Epithelial cell of proximal tubule (primary cell): Measurements from ENCODE around the gene C16orf78. TPM values are rescaled to one million over a fixed set of nuclear protein-coding genes. Genes with fewer than 3 reads are reported as not detected.

Experiments used
- DNase-seq: peaks from one replicate; pipeline ENCODE4 v3.0.0-alpha.2; 2011; ENCODE audit warnings: low read depth
- H3K4me3 ChIP-seq: 2 replicates; pipeline ENCODE4 v1.5.1; 2011; ENCODE audit warnings: low read depth, mild to moderate bottlenecking, low read length
- total RNA-seq: library from RNA; depleted of rRNA; stranded (reverse); fragments of >200 nt; gene quantifications from 2 replicates; pipeline ENCODE4 v1.2.3, GENCODE V29; 2015
- TF ChIP-seq, protein P1 (sequence below): conservative IDR thresholded peaks from 2 replicates; pipeline ENCODE4 v1.5.1; 2012; ENCODE audit warnings: low read depth, mild to moderate bottlenecking, low read length

The C16orf78 gene
- total RNA-seq, 1 donor from 2014 or later, result not detected

DNA sequence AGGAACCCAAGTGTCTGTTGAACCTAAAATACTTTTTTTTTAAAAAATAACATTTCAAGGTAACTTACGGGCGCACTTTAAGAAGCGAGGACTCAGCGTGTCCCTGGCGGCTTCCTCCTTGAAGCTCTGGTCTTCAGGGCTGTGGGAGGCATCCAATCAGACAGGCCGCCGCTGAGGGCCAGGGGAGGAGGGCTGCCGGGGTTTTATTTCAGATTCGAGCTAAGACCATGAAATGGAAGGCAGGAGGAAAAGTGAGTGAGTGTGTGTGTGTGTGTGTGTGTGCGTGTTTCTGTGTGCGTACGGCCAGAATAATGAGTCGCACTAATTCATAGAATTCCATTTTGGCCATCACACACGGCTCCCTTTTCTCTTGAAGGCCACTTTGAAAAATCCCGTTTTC, 41.1 kb downstream of the C16orf78 start:
- TF ChIP-seq, protein P1, sequence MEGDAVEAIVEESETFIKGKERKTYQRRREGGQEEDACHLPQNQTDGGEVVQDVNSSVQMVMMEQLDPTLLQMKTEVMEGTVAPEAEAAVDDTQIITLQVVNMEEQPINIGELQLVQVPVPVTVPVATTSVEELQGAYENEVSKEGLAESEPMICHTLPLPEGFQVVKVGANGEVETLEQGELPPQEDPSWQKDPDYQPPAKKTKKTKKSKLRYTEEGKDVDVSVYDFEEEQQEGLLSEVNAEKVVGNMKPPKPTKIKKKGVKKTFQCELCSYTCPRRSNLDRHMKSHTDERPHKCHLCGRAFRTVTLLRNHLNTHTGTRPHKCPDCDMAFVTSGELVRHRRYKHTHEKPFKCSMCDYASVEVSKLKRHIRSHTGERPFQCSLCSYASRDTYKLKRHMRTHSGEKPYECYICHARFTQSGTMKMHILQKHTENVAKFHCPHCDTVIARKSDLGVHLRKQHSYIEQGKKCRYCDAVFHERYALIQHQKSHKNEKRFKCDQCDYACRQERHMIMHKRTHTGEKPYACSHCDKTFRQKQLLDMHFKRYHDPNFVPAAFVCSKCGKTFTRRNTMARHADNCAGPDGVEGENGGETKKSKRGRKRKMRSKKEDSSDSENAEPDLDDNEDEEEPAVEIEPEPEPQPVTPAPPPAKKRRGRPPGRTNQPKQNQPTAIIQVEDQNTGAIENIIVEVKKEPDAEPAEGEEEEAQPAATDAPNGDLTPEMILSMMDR, result no peak
- DNase-seq, result no peak
- no peak overlapping the region for H3K4me3 ChIP-seq

DNA sequence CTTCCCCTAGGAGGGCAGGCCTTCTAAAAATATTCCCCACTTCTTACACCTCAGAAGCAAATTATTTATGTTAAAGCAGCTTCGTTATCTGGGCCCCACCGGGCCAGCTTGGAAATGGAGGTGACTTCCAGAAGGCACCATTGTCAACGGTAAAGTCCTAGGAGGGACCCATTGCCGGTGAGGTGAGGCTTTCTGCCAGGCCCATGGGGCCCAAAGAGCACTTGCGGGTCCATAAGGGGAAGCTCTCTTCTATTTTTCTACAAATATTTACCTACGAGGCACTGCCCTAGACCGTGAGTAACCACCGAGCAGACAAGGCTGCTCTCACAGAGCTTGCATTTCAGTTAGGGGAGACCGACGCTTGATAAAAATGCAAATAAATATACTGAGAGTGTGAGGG, 41.5 kb downstream of the C16orf78 start:
- TF ChIP-seq, protein P1, result no peak
- H3K4me3 ChIP-seq, result no peak overlapping the region
- no peak for DNase-seq

DNA sequence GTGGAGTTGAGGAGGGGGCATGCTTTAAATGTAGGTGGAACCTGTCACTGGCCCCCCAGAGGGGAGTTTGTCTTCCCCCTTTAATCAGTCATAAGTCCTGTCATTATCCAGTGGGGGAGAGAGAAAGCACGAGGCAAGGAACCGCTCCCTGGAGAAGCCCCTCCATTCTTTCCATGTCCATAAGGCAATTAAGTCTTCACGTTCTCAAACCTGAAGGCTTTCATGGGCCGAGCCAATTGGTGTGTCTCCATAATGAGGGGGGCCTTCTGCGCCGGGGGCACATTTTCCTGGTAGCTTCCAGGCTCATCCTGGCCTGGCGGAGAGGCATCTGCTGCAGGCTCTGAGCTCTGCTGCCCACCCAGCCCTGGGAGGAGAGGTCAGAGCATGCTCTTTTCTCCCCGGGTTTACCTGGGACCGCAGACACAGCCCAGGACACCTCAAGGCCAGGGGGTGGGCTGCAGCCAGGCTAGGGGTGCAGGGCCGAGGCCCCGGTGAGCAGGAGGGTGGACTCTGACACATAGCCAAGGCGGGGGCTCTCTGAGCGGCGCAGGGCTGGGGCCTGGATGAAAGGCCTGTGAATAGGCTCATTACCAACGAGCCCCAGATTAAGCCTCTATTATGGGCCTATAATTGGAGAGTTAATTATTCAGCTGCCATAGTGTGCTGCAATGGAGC, 42.5 kb downstream of the C16orf78 start:
- no peak for DNase-seq
- no peak overlapping the region for H3K4me3 ChIP-seq
- TF ChIP-seq, protein P1, result no peak

DNA sequence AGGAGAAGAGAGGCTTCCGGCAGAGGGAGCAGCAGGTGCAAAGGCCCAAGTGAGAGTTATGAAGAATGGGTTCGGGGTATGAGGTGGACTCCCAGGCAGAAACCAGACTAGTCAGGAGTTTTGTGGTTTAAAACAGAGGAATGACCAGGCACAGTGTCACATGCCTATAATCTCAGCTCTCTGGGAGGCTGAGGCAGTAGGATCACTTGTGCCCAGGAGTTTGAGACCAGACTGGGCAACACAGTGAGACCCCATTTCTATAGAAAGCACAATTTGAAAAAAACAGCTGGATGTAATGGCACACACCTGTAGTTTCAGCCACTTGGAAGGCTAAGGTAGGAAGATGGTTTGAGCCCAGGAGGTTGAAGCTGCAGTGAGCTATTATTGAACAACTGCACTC, 43.8 kb downstream of the C16orf78 start:
- no peak for DNase-seq
- TF ChIP-seq, protein P1, result no peak
- H3K4me3 ChIP-seq, result no peak overlapping the region

DNA sequence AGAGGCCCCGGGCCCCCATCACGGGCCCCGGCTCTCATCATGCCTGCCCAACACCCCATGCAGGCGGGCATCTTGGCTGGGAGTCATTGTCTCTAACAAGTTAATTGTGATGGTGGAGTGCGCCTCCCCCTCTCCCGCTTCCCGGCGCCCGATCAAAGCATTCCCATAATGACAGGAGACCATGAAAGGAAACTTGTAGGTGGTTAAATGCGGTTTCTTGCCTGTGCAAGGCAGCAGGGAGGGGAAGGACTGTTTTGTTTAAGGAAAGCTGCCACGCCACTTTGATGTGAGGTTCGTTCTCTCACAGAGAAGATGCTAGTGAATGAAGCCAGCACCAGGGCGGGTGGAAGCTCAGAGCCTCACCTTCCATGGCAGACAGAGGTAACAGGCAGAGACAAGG, 45.4 kb downstream of the C16orf78 start:
- TF ChIP-seq, protein P1, result no peak

DNA sequence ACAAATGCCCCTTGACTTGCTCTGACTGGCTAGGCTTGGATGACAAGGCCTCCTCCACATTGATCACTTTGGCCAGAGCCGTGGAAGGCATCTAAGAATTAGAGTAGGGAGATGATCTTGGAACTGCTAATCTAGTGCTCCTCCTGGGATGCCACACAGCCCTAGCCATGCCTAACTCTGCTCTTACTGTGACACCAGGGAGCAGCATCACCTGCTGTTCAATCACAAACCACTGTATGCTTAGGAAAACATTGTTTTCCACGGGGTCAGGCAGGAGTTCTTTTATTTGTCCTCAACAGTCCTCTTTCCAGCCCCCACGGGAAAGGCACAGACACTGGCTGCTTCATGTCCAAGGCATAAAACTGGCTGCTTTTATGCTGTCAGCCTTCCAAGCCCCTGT, 46.3 kb downstream of the C16orf78 start:
- TF ChIP-seq, protein P1, result no peak
- DNase-seq, result no peak

More for the DNA sequence above, 45.4 kb downstream of the C16orf78 start:
- no peak for DNase-seq
- H3K4me3 ChIP-seq, result no peak overlapping the region

DNA sequence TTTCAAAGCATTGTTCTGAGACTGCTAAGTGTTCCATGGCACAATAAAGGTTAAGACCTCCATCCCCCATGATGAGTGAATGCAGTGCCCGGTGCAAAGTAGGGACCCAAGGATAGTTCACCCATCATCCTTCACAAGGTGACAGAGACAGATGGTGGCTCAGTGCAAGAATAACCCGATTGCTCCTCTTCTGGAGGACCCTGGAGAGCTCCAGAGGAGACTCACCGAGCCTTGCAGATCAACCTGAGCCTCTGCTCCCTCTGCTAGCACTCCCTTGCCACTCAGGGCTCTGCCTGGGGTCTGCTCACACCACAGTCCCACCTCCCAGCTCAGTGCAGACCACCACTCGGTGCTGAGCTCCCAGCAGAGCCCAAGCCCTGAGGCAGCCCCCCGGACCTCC, 49.3 kb downstream of the C16orf78 start:
- no peak for DNase-seq
- H3K4me3 ChIP-seq, result no peak overlapping the region
- TF ChIP-seq, protein P1, result no peak

More for the DNA sequence above, 46.3 kb downstream of the C16orf78 start:
- no peak overlapping the region for H3K4me3 ChIP-seq
